GM23338 (cell line): ENCODE results near the gene VAPA. TPM values are rescaled to one million over a fixed set of nuclear protein-coding genes. Genes with fewer than 3 reads are reported as not detected.

ENCODE experiments used
- CREB1 ChIP-seq: fragments of 250-450 bp; sonication (Bioruptor Pico); IDR thresholded peaks from 2 replicates; pipeline ENCODE4 v1.5.0; 2020; ENCODE audit warnings: low read depth, mild to moderate bottlenecking, moderate library complexity
- NANOG ChIP-seq: IDR thresholded peaks from 2 replicates; pipeline ENCODE4 v1.6.1; 2016; ENCODE audit warnings: antibody characterized with exemption, borderline replicate concordance
- POLR2AphosphoS5 ChIP-seq: IDR thresholded peaks from 2 replicates; pipeline ENCODE4 v1.6.1; 2016; ENCODE audit warnings: antibody characterized with exemption, low read depth
- STAT1 ChIP-seq: IDR thresholded peaks from one replicate; pipeline ENCODE4 v1.6.1; 2016; ENCODE audit warnings: antibody characterized with exemption; ENCODE audit not compliant: unreplicated experiment
- ZNF114 ChIP-seq: fragments of 250-450 bp; sonication (Bioruptor Pico); IDR thresholded peaks from 2 replicates; pipeline ENCODE4 v1.5.0; 2020; ENCODE audit warnings: mild to moderate bottlenecking, moderate library complexity
- polyA plus RNA-seq: library from polyadenylated mRNA; unstranded; fragments of >200 nt; fragmentation: Nextera tagmentation; extraction: Ambion mirVana; gene quantifications from 2 replicates; pipeline ENCODE4 v1.2.1, GENCODE V29; 2016
- total RNA-seq: library from RNA; depleted of rRNA; stranded (reverse); fragments of >200 nt; shearing (Covaris generic); gene quantifications from 2 replicates; pipeline ENCODE4 v1.2.3, GENCODE V29; 2014
- TF ChIP-seq, protein P1 (sequence below): fragments of 250-450 bp; sonication (Bioruptor Pico); IDR thresholded peaks from 2 replicates; pipeline ENCODE4 v1.5.0; 2020; ENCODE audit warnings: mild to moderate bottlenecking, moderate library complexity
- TF ChIP-seq, protein P2 (sequence below): IDR thresholded peaks from 2 replicates; pipeline ENCODE4 v1.6.1; 2016; ENCODE audit warnings: antibody characterized with exemption
- TF ChIP-seq, protein P3 (sequence below): IDR thresholded peaks from one replicate; pipeline ENCODE4 v1.6.1; 2018; ENCODE audit warnings: antibody characterized with exemption; ENCODE audit not compliant: unreplicated experiment

VAPA gene
- total and polyA plus RNA-seq, 2 experiments from 2014 or later: 162 to 178 TPM

DNA sequence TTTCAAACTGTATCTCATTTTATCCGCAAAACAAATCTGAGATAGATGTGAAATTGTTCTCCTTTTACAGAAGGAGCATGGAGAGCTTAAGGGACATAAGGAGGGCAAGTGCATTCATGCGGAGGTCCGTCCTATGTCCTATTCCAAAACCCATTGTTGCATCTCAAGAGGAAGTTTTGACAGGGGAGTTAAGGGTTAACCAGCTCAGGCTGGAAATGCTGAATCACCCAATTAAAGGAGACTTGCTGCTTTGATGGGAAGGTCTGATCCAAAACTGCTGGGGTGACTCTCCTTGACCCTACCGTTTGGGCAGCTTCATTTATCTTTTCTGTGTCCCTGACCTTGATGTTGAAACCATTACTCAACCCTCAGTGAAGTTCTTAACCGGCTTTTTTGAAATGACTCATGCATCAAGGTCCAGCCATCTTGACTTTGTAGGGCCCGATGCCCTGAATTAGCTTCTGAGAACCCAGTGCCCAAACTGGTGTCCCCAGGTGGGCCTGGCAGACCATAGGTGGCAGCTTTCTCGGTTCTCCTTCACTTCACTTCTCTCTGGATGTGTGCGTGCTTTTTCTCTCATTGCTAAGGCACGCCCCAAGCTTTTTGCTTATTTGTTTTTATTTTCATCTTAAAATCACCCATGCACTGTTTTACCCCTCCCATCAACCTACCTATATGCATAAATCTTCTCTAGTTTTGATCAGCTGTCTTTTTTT, 43.9 kb upstream of the VAPA start (continued):
- TF ChIP-seq, protein P1, sequence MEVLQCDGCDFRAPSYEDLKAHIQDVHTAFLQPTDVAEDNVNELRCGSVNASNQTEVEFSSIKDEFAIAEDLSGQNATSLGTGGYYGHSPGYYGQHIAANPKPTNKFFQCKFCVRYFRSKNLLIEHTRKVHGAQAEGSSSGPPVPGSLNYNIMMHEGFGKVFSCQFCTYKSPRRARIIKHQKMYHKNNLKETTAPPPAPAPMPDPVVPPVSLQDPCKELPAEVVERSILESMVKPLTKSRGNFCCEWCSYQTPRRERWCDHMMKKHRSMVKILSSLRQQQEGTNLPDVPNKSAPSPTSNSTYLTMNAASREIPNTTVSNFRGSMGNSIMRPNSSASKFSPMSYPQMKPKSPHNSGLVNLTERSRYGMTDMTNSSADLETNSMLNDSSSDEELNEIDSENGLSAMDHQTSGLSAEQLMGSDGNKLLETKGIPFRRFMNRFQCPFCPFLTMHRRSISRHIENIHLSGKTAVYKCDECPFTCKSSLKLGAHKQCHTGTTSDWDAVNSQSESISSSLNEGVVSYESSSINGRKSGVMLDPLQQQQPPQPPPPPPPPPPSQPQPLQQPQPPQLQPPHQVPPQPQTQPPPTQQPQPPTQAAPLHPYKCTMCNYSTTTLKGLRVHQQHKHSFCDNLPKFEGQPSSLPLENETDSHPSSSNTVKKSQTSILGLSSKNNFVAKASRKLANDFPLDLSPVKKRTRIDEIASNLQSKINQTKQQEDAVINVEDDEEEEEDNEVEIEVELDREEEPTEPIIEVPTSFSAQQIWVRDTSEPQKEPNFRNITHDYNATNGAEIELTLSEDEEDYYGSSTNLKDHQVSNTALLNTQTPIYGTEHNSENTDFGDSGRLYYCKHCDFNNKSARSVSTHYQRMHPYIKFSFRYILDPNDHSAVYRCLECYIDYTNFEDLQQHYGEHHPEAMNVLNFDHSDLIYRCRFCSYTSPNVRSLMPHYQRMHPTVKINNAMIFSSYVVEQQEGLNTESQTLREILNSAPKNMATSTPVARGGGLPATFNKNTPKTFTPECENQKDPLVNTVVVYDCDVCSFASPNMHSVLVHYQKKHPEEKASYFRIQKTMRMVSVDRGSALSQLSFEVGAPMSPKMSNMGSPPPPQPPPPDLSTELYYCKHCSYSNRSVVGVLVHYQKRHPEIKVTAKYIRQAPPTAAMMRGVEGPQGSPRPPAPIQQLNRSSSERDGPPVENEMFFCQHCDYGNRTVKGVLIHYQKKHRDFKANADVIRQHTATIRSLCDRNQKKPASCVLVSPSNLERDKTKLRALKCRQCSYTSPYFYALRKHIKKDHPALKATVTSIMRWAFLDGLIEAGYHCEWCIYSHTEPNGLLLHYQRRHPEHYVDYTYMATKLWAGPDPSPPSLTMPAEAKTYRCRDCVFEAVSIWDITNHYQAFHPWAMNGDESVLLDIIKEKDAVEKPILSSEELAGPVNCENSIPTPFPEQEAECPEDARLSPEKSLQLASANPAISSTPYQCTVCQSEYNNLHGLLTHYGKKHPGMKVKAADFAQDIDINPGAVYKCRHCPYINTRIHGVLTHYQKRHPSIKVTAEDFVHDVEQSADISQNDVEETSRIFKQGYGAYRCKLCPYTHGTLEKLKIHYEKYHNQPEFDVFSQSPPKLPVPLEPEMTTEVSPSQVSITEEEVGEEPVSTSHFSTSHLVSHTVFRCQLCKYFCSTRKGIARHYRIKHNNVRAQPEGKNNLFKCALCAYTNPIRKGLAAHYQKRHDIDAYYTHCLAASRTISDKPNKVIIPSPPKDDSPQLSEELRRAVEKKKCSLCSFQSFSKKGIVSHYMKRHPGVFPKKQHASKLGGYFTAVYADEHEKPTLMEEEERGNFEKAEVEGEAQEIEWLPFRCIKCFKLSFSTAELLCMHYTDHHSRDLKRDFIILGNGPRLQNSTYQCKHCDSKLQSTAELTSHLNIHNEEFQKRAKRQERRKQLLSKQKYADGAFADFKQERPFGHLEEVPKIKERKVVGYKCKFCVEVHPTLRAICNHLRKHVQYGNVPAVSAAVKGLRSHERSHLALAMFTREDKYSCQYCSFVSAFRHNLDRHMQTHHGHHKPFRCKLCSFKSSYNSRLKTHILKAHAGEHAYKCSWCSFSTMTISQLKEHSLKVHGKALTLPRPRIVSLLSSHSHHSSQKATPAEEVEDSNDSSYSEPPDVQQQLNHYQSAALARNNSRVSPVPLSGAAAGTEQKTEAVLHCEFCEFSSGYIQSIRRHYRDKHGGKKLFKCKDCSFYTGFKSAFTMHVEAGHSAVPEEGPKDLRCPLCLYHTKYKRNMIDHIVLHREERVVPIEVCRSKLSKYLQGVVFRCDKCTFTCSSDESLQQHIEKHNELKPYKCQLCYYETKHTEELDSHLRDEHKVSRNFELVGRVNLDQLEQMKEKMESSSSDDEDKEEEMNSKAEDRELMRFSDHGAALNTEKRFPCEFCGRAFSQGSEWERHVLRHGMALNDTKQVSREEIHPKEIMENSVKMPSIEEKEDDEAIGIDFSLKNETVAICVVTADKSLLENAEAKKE: no peak
- TF ChIP-seq CREB1 (CRISPR knock-in tag) (no peak), POLR2AphosphoS5 (no peak), NANOG (no peak), STAT1 (no peak), ZNF114 (CRISPR knock-in tag) (no peak)
- TF ChIP-seq, protein P2, sequence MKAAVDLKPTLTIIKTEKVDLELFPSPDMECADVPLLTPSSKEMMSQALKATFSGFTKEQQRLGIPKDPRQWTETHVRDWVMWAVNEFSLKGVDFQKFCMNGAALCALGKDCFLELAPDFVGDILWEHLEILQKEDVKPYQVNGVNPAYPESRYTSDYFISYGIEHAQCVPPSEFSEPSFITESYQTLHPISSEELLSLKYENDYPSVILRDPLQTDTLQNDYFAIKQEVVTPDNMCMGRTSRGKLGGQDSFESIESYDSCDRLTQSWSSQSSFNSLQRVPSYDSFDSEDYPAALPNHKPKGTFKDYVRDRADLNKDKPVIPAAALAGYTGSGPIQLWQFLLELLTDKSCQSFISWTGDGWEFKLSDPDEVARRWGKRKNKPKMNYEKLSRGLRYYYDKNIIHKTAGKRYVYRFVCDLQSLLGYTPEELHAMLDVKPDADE: no peak
- TF ChIP-seq, protein P3, sequence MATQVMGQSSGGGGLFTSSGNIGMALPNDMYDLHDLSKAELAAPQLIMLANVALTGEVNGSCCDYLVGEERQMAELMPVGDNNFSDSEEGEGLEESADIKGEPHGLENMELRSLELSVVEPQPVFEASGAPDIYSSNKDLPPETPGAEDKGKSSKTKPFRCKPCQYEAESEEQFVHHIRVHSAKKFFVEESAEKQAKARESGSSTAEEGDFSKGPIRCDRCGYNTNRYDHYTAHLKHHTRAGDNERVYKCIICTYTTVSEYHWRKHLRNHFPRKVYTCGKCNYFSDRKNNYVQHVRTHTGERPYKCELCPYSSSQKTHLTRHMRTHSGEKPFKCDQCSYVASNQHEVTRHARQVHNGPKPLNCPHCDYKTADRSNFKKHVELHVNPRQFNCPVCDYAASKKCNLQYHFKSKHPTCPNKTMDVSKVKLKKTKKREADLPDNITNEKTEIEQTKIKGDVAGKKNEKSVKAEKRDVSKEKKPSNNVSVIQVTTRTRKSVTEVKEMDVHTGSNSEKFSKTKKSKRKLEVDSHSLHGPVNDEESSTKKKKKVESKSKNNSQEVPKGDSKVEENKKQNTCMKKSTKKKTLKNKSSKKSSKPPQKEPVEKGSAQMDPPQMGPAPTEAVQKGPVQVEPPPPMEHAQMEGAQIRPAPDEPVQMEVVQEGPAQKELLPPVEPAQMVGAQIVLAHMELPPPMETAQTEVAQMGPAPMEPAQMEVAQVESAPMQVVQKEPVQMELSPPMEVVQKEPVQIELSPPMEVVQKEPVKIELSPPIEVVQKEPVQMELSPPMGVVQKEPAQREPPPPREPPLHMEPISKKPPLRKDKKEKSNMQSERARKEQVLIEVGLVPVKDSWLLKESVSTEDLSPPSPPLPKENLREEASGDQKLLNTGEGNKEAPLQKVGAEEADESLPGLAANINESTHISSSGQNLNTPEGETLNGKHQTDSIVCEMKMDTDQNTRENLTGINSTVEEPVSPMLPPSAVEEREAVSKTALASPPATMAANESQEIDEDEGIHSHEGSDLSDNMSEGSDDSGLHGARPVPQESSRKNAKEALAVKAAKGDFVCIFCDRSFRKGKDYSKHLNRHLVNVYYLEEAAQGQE: no peak
